HG03571 (cell line): ENCODE data around the gene CASKIN2.
"Not testable (repeated sequence)": the region's sequence is repeated elsewhere in the genome, so short reads cannot be mapped to it uniquely, and the experiment has no call there.

ENCODE experiments used
- ATAC-seq: cut with Tn5 transposase; IDR thresholded peaks from one replicate; pipeline ENCODE4 v1.9.1; 2021; ENCODE audit not compliant: unreplicated experiment

Gene CASKIN2

DNA sequence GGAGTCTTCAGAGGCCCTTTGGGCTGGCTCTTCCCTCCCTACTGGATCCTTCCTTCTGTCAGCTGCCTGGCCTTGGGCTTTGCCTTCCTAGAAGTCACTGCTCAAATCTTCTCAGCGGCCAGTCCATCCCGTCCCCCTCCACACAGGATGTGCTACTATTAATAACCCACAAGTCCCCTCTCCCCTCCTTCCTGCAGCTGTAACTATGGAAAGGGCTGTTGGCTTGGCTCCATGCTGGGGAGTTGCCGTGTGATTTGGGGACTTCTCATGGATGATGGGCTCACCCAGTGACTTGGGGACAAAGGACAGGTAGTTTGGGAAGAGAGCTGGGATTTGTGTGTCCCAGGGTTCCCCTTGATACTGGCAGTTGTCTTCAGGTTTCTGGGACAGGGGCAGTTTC, 39.5 kb downstream of the CASKIN2 start:
- ATAC-seq = no peak

DNA sequence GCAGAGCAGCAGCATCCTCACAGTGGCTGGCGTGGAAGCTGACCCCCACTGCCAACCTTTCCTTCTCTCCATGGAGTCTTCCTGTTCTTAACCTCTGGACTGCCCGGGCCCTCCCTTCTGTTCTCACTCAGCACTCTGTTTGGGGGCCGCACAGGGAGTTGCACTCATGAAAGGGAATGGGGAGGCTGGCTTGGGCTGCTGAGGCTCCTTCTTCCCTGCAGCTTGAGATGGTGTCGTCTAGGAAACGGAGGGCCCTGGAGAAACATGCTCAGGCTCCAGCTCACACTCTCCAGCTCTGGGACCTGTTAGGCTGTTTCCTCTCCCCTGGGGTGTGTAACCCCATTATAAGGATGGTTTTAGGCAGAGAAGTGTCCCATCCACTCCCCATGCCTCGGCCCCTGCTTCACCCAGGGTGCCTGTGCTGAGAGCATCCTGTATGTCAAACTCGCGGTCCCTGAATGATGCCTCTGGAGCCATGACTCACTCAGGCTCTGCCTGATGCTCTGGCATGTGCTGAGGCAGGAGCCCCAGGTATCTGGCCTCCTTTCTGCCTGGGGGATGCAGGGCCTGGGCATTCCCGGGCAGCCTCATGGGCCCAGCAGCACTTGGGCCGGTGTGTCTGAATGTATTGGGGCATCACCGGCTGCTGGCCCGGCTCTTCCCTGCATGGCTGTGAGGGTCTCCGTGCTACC, 40.0 kb downstream of the CASKIN2 start:
- no peak for ATAC-seq

DNA sequence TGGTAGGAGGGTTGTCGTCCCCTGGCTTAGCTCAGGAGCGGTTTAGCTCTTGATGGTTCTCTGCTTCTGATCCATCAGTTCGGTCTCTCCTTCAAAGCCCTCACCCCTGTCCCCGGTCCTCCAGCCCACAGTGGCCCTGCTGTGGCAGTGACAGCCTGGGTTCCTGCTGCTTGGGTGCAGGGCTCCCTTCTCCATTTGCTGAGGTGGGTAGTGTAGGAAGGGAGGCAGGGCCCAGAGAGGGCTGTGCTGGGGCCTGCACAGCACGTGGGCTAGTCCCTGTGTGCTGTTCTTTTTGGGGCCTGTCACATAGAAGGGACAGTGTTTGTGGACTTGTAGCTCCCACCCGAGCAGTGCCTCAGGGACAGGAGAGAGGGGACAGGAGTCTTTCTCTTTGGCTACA, 40.6 kb downstream of the CASKIN2 start:
- no peak for ATAC-seq

DNA sequence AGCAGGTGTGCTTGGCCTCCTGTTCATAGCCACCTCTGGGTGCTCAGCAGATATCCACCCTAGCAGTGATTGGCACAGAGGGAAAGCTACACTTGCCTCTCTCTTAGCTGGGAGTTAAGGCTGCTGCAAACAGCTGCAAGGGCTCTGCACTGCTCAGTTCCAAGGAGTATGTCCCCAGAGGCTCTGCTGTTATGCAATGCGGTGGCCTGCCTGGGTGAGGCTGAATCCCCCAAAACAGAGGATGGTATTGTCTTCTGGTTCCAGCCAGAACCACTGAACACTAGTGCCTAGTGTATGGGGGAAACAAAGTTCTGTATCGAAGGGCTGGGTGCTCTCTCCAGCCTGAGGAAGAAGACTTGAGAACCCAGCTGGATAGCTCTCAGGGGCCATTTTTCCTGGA, 42.1 kb downstream of the CASKIN2 start:
- ATAC-seq = no peak

DNA sequence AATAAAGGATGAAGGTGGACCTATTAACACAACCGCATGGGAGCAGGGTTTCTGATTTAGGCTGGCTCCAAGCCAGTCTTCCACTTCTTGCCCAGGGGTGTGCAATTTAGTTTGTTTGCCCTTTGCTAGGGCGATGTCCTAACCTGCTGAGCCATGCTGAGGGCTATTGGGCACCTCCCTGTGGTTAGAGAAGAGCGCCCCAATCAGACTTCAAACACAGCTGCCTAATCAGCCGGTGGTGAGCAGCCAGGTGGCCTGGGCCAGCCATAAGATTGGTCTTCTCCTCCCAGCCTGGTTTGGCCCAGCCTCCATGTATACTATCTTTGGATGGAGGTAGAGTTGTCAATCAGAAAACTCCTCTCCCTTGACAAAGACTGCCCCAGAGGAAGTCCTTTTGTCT, 43.2 kb downstream of the CASKIN2 start:
- ATAC-seq = no peak

GRCh38 chr17:75471207-75471606, 44.1 kb downstream of the CASKIN2 start:
- ATAC-seq = no peak

DNA sequence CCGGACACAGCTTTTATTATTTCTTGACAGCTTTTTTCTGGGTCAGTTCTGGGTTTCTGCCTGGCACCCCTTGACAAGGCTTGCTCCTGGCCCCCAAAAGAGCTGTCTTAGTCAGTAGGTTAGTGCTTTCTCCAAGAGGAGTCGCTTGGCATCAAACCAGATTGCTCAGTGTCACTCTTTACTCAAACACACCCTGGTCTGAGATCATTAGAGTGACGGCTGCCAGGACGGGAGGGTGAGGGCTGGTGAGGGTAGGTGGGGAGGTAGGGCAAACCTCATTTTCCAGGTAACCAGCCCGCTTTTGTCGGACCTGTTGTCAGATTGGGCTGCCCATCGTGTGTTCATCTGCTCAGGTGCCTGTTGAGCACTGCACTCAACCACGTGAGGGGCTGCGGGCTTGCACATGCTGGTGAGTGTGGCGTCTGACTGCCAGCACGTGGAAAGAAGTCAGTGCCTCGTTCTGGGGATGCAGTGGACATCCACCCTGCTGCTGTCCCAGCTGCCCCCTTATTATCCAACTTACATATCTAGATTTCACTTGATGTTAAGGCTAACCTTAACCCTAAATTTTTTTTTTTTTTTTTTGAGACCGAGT, 46.5 kb downstream of the CASKIN2 start:
- ATAC-seq = no peak

- no peak for ATAC-seq
These were observed 47.0 kb downstream of the CASKIN2 start for GRCh38 chr17:75468291-75468754.

DNA sequence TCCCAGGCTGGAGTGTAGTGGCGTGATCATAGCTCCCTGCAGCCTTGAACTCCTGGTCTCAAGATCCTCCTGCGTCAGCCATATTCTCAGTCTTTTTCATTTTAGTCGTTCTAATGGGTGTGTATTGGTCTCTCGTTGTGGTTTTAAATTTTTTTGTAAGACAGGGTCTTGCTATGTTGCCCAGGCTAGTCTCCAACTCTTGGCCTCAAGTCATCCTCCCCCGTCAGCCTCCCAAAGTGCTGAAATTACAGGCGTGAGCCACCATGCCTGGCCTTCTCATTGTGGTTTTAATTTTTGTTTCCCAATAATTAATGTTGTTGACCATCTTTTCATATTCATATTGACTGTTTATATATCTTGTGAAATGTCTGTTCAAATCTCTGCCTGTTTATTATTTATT, 50.3 kb downstream of the CASKIN2 start:
- ATAC-seq = no peak

- ATAC-seq = no peak
These were observed 51.7 kb downstream of the CASKIN2 start for GRCh38 chr17:75463603-75464002.

DNA sequence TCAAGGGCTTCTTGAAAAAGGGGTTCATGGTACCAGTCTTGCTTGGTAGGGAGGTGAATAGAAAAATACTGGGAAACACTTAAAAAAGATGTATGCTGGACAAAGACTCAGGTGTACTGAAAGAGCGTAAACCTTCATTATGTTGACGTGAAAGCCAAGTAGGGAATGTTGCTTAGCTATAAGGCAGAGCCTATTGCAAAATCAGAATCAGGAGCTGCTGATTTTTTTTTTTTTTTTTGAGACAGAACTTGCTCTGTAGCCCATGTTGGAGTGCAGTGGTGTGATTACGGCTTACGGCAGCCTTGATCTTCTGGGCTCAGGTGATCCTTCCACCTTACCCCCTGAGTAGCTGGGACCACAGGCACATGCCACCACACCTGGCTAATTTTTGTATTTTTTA, 55.0 kb downstream of the CASKIN2 start:
- no peak for ATAC-seq

- ATAC-seq = no peak
These were observed 55.6 kb downstream of the CASKIN2 start for GRCh38 chr17:75459590-75460267.

GRCh38 chr17:75459246-75459589, 56.1 kb downstream of the CASKIN2 start:
- ATAC-seq = no peak

DNA sequence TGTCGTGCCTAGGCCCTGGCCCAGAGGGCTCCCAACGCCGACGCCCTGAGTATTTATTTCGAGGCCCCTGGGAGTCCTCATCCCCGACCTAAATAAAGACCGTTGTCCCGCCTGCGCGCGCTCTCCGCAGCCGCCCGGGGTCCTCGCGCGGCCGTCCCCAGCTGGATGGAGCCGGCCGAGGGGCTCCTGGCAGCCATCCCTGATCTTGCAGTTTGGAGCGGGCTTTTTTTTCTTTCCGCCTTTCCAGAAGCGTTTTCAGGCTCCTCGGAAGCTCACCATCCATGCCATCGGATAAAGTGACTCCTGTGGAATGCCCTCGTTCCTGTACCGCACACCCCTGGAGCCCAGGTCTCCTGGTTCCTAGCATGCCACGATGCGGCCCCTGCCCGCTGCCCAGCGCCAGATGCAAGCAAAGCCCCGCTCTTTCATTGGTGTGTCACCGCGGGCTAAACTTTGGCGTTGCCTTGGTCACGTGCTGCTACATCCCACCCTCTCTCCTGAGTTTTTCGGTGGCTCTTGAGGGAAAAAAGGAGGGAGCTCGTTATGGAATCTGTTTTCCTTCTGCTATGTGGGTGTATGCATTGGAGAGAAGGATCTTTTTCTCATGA, 58.2 kb downstream of the CASKIN2 start:
- no peak for ATAC-seq

GRCh38 chr17:75456417-75457046, 58.8 kb downstream of the CASKIN2 start, which contains the start of gene TMEM94:
Gene TMEM94, plus strand, starts transcription at chr17:75456635. Its CDS starts 15,271 bp downstream, at chr17:75471906.
- peak; percentile 91 for ATAC-seq

- no peak for ATAC-seq
These were observed 59.3 kb downstream of the CASKIN2 start for GRCh38 chr17:75456039-75456416.

DNA sequence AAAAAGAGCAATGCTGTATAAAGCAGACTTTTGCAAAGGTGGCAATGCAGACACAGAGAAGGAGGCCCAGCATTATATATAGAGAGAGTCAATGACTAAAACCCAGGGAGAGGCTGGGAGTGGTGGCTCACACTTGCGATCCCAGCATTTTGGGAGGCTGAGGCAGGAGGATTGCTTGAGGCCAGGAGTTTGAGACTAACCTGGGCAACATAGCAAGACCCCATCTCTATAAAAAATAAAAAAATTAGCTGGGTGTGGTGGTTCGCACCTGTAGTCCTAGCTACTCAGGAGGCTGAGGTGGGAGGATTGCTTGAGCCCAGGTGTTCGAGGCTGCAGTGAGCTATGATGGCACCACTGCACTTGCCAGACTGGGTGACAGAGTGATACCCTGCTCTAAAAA, 60.7 kb downstream of the CASKIN2 start:
- not testable (repeated sequence) for ATAC-seq

GRCh38 chr17:75454193-75454592, 61.1 kb downstream of the CASKIN2 start:
- ATAC-seq = no peak

GRCh38 chr17:75450270-75450669, 65.1 kb downstream of the CASKIN2 start:
- ATAC-seq = no peak
